Endodermal cell (in vitro differentiated cells): Measurements from ENCODE around the gene TRA2B. TPM values are rescaled to one million over a fixed set of nuclear protein-coding genes. Genes with fewer than 3 reads are reported as not detected.
A peak's percentile ranks its signal among the peaks of the same experiment; 100 is the strongest.

Source experiments
- DNase-seq: peaks from one replicate; pipeline ENCODE4 v3.0.0-alpha.2; 2017
- H3K27ac ChIP-seq: 2 replicates; pipeline ENCODE4 v1.5.1; 2013; ENCODE audit warnings: mild to moderate bottlenecking, low read depth, low read length, moderate library complexity
- H3K27me3 ChIP-seq: 2 replicates; pipeline ENCODE4 v1.6.1; 2013; ENCODE audit warnings: mild to moderate bottlenecking, low read length, moderate library complexity; ENCODE audit not compliant: insufficient read depth, control insufficient read depth, poor library complexity, severe bottlenecking
- H3K36me3 ChIP-seq: 2 replicates; pipeline ENCODE4 v1.7.0; 2013; ENCODE audit warnings: mild to moderate bottlenecking, low read length, moderate library complexity; ENCODE audit not compliant: control insufficient read depth, insufficient read depth
- H3K4me1 ChIP-seq: one replicate; pipeline ENCODE4 v1.7.0; 2013; ENCODE audit warnings: low read length; ENCODE audit not compliant: control insufficient read depth, insufficient read depth
- H3K4me3 ChIP-seq: 2 replicates; pipeline ENCODE4 v1.5.1; 2013; ENCODE audit warnings: mild to moderate bottlenecking, low read length, moderate library complexity
- H3K9ac ChIP-seq: 2 replicates; pipeline ENCODE4 v1.6.1; 2013; ENCODE audit warnings: mild to moderate bottlenecking, low read length, moderate library complexity; ENCODE audit not compliant: poor library complexity, severe bottlenecking; ENCODE audit errors: extremely low read depth
- H3K9me3 ChIP-seq: 2 replicates; pipeline ENCODE4 v1.6.1; 2013; ENCODE audit warnings: mild to moderate bottlenecking, low read length, moderate library complexity; ENCODE audit not compliant: control insufficient read depth
- H3K27ac Mint-ChIP-seq: 2 replicates; pipeline ENCODE4 v1.8.0; 2020; ENCODE audit warnings: mixed read lengths
- H3K27me3 Mint-ChIP-seq: 2 replicates; pipeline ENCODE4 v1.8.0; 2021; ENCODE audit warnings: mild to moderate bottlenecking, mixed read lengths; ENCODE audit not compliant: insufficient read depth
- H3K36me3 Mint-ChIP-seq: 2 replicates; pipeline ENCODE4 v1.8.0; 2020; ENCODE audit warnings: low read depth, mixed read lengths
- H3K4me1 Mint-ChIP-seq: 2 replicates; pipeline ENCODE4 v1.8.0; 2020; ENCODE audit warnings: mixed read lengths
- H3K4me3 Mint-ChIP-seq: 2 replicates; pipeline ENCODE4 v1.8.0; 2020; ENCODE audit warnings: mild to moderate bottlenecking, moderate library complexity, mixed read lengths
- H3K9me3 Mint-ChIP-seq: 2 replicates; pipeline ENCODE4 v1.8.0; 2020; ENCODE audit warnings: mild to moderate bottlenecking, mixed read lengths
- CTCF ChIP-seq: fragments of 200-600 bp; sonication (generic); conservative IDR thresholded peaks from 2 replicates; pipeline ENCODE4 v1.5.0; 2021; ENCODE audit warnings: antibody characterized with exemption, mild to moderate bottlenecking
- WGBS, 2 experiments: methylation state at CpG; one replicate each; pipeline versions ENCODE4 v1.1.5 to v1.1.7; 2013; ENCODE audit warnings: missing lambda C conversion rate in 2 of 2, mixed read lengths in 1 of 2; ENCODE audit not compliant: insufficient coverage in 1 of 2, insufficient read length in 1 of 2; 5-methylcytosine and 5-hydroxymethylcytosine counted together
- total RNA-seq, 2 donors: library from RNA; stranded (reverse); fragmentation: NEBNext Ultra II Directional in 1 of 2; extraction: Animal tissue kit (Norgen Biotek cat#: 25700) in 1 of 2; gene quantifications; 2 replicates in 1 of 2; 3 replicates in 1 of 2; pipeline ENCODE4 v1.2.1, GENCODE V29; 2021

Gene TRA2B
- total RNA-seq, 2 donors from 2014 or later: 222 to 230 TPM

- WGBS, 2 experiments: 33 to 45% methylated on average over 3 to 6 of the region's 6 CpGs
These were observed 39.3 kb upstream of the TRA2B start for GRCh38 chr3:185976977-185977678.

GRCh38 chr3:185976100-185976499 lies 38.3 kb upstream of the TRA2B start:
- Histone ChIP-seq H3K27me3 (no peaks in the 10 kb centered on the region), H3K27ac (no peak overlapping the region), H3K9ac (no peak overlapping the region), H3K36me3 (no peaks in the 10 kb centered on the region), H3K4me3 (no peak overlapping the region), H3K4me1 (no peaks in the 10 kb centered on the region), H3K9me3 (no peaks in the 10 kb centered on the region)
- no peaks in the 10 kb centered on the region for H3K36me3 Mint-ChIP-seq
- DNase-seq: no peak
- H3K4me1 Mint-ChIP-seq: peaks cover 9% of the 10 kb centered on the region
- H3K4me3 Mint-ChIP-seq: no peak overlapping the region
- no peak overlapping the region for H3K27ac Mint-ChIP-seq
- 84% methylated on average over 2 of the region's 2 CpGs; no CpG with 5 or more reads in 1 of the 2 experiments for WGBS, 2 experiments
- no peak for TF ChIP-seq CTCF
- H3K27me3 Mint-ChIP-seq: no peaks in the 10 kb centered on the region
- H3K9me3 Mint-ChIP-seq: no peaks in the 10 kb centered on the region

More at GRCh38 chr3:185976977-185977678, 39.3 kb upstream of the TRA2B start:
- no peaks in the 10 kb centered on the region for H3K36me3 Mint-ChIP-seq
- H3K4me1 ChIP-seq: no peaks in the 10 kb centered on the region
- no peak overlapping the region for H3K9ac ChIP-seq
- no peaks in the 10 kb centered on the region for H3K27me3 ChIP-seq
- H3K4me3 ChIP-seq: no peak overlapping the region
- H3K27ac Mint-ChIP-seq: no peak overlapping the region
- peak; percentile 97 for TF ChIP-seq CTCF
- H3K27ac ChIP-seq: no peak overlapping the region
- H3K36me3 ChIP-seq: no peaks in the 10 kb centered on the region
- no peaks in the 10 kb centered on the region for H3K9me3 Mint-ChIP-seq
- H3K4me3 Mint-ChIP-seq: no peak overlapping the region
- no peaks in the 10 kb centered on the region for H3K9me3 ChIP-seq
- H3K27me3 Mint-ChIP-seq: no peaks in the 10 kb centered on the region
- H3K4me1 Mint-ChIP-seq: peaks cover 9% of the 10 kb centered on the region
- peak; percentile 94 for DNase-seq

- no peak overlapping the region for H3K9ac ChIP-seq
- no peak overlapping the region for H3K27ac ChIP-seq
- H3K9me3 Mint-ChIP-seq: no peaks in the 10 kb centered on the region
- TF ChIP-seq CTCF: no peak
- no peak for DNase-seq
- no peak overlapping the region for H3K4me3 ChIP-seq
- H3K27me3 ChIP-seq: no peaks in the 10 kb centered on the region
- H3K27me3 Mint-ChIP-seq: no peaks in the 10 kb centered on the region
- H3K36me3 ChIP-seq: no peaks in the 10 kb centered on the region
- no peak overlapping the region for H3K27ac Mint-ChIP-seq
- H3K9me3 ChIP-seq: no peaks in the 10 kb centered on the region
- H3K4me1 ChIP-seq: no peaks in the 10 kb centered on the region
- no peak overlapping the region for H3K4me3 Mint-ChIP-seq
- H3K4me1 Mint-ChIP-seq: peaks cover 3% of the 10 kb centered on the region
- WGBS, 2 experiments: 94 to 100% methylated on average over 13 to 18 of the region's 18 CpGs
- H3K36me3 Mint-ChIP-seq: no peaks in the 10 kb centered on the region
These were observed 33.8 kb upstream of the TRA2B start for GRCh38 chr3:185971579-185971978.
